ENCODE data around the gene HMOX1.
A peak's percentile ranks its signal among the peaks of the same experiment; 100 is the strongest.

HMOX1 gene
- long read RNA-seq, donor 1, transcript HMOX1-201 (5 exons, 1,822 nt), result major isoform, 19 of 30 reads
- long read RNA-seq, donor 1, partial matches to known transcripts, result 10 of 30 reads
- long read RNA-seq, donor 1, other reads (novel, unspliced or antisense), result 0 of 30 reads
- long read RNA-seq, donor 2, transcript HMOX1-201 (5 exons, 1,822 nt), result major isoform, 5 of 38 reads
- long read RNA-seq, donor 2, partial matches to known transcripts, result 33 of 38 reads
- long read RNA-seq, donor 2, other reads (novel, unspliced or antisense), result 0 of 38 reads
- long read RNA-seq, donor 3, transcript HMOX1-201 (5 exons, 1,822 nt), result major isoform, 5 of 5 reads
- long read RNA-seq, donor 3, partial matches to known transcripts, result 0 of 5 reads
- long read RNA-seq, donor 3, other reads (novel, unspliced or antisense), result 0 of 5 reads
- long read RNA-seq, donor 4, transcript HMOX1-201 (5 exons, 1,822 nt), result major isoform, 7 of 14 reads
- long read RNA-seq, donor 4, partial matches to known transcripts, result 7 of 14 reads
- long read RNA-seq, donor 4, other reads (novel, unspliced or antisense), result 0 of 14 reads
- long read RNA-seq, donor 5, transcript HMOX1-201 (5 exons, 1,822 nt), result major isoform, 6 of 16 reads
- long read RNA-seq, donor 5, partial matches to known transcripts, result 10 of 16 reads
- long read RNA-seq, donor 5, other reads (novel, unspliced or antisense), result 0 of 16 reads
- long read RNA-seq, donor 6, transcript HMOX1-201 (5 exons, 1,822 nt), result major isoform, 9 of 38 reads
- long read RNA-seq, donor 6, partial matches to known transcripts, result 29 of 38 reads
- long read RNA-seq, donor 6, other reads (novel, unspliced or antisense), result 0 of 38 reads
- long read RNA-seq, donor 7, transcript HMOX1-201 (5 exons, 1,822 nt), result major isoform, 20 of 72 reads
- long read RNA-seq, donor 7, partial matches to known transcripts, result 52 of 72 reads
- long read RNA-seq, donor 7, other reads (novel, unspliced or antisense), result 0 of 72 reads
- long read RNA-seq, donor 8, transcript HMOX1-201 (5 exons, 1,822 nt), result major isoform, 7 of 19 reads
- long read RNA-seq, donor 8, partial matches to known transcripts, result 12 of 19 reads
- long read RNA-seq, donor 8, other reads (novel, unspliced or antisense), result 0 of 19 reads

- DNase-seq, result peak; percentile 81
These were observed at the start of gene HMOX1 for GRCh38 chr22:35380537-35381423. Gene HMOX1 (plus strand): TSS chr22:35381096. CDS start chr22:35381174, 78 bp downstream.

- no peak for DNase-seq
These were observed 48.6 kb upstream of the HMOX1 start for GRCh38 chr22:35332278-35332677.

GRCh38 chr22:35333220-35333619 lies 47.7 kb upstream of the HMOX1 start:
- no peak for DNase-seq

GRCh38 chr22:35334004-35334403 lies 46.9 kb upstream of the HMOX1 start:
- DNase-seq, result no peak

GRCh38 chr22:35335468-35335867 lies 45.4 kb upstream of the HMOX1 start:
- DNase-seq, result no peak

GRCh38 chr22:35335936-35336781 lies 44.7 kb upstream of the HMOX1 start:
- no peak for DNase-seq

- no peak for DNase-seq
These were observed 43.0 kb upstream of the HMOX1 start for GRCh38 chr22:35337932-35338331.

- DNase-seq, result no peak
These were observed 39.6 kb upstream of the HMOX1 start for GRCh38 chr22:35341090-35341874.

GRCh38 chr22:35342390-35342789 lies 38.5 kb upstream of the HMOX1 start:
- no peak for DNase-seq

GRCh38 chr22:35343664-35344550 lies 37.0 kb upstream of the HMOX1 start:
- DNase-seq, result no peak

GRCh38 chr22:35344956-35345690 lies 35.8 kb upstream of the HMOX1 start:
- DNase-seq, result no peak

- DNase-seq, result no peak
These were observed 34.9 kb upstream of the HMOX1 start for GRCh38 chr22:35345808-35346505.

GRCh38 chr22:35346596-35347220 lies 34.2 kb upstream of the HMOX1 start:
- no peak for DNase-seq

- DNase-seq, result no peak
These were observed 33.4 kb upstream of the HMOX1 start for GRCh38 chr22:35347462-35347861.

- no peak for DNase-seq
These were observed 32.8 kb upstream of the HMOX1 start for GRCh38 chr22:35348026-35348590.

GRCh38 chr22:35348703-35349102 lies 32.2 kb upstream of the HMOX1 start:
- no peak for DNase-seq

- peak; percentile 49 for DNase-seq
These were observed 31.6 kb upstream of the HMOX1 start for GRCh38 chr22:35349368-35349703.

All from right kidney (tissue), 9 donors.